Upper lobe of left lung (tissue), 4 donors: ENCODE measurements around the gene SCAMP2.

Experiments
- CTCF ChIP-seq, 6 experiments: fragments of 450-650 bp in 4 of 6; fragments of 200-600 bp in 2 of 6; sonication (generic) in 2 of 6; IDR thresholded peaks; one replicate each; pipeline ENCODE4 v1.5.1; 2016 to 2019; ENCODE audit warnings: antibody characterized with exemption in 6 of 6
- EP300 ChIP-seq, 4 donors: sonication (generic); formaldehyde crosslinking; IDR thresholded peaks; one replicate each; pipeline ENCODE4 v1.5.1; 2017; ENCODE audit warnings: antibody characterized with exemption in 4 of 4, control low read depth in 2 of 4
- POLR2A ChIP-seq, 4 donors: fragments of 450-650 bp; IDR thresholded peaks; one replicate each; pipeline ENCODE4 v1.5.1; 2016 to 2017; ENCODE audit warnings: antibody characterized with exemption in 4 of 4, mild to moderate bottlenecking in 2 of 4

GRCh38 chr15:74800559-74801094 lies 72.5 kb downstream of the SCAMP2 start:
- TF ChIP-seq CTCF (IDR thresholded peaks at IDR 0.05): no peak
- TF ChIP-seq POLR2A (IDR thresholded peaks at IDR 0.05): no peak
- no peak for TF ChIP-seq EP300 (IDR thresholded peaks at IDR 0.05)
